GM18526 (cell line): Measurements from ENCODE around the gene HAGHL.

Experiments
- POLR2A ChIP-seq: IDR thresholded peaks from 3 replicates; pipeline ENCODE4 v1.6.1; 2011; ENCODE audit not compliant: insufficient read length; ENCODE audit errors: extremely low read depth

The HAGHL gene

GRCh38 chr16:763369-764183 lies 36.7 kb downstream of the HAGHL start:
- TF ChIP-seq POLR2A = no peak

GRCh38 chr16:764184-764750 lies 37.4 kb downstream of the HAGHL start:
- no peak for TF ChIP-seq POLR2A

DNA sequence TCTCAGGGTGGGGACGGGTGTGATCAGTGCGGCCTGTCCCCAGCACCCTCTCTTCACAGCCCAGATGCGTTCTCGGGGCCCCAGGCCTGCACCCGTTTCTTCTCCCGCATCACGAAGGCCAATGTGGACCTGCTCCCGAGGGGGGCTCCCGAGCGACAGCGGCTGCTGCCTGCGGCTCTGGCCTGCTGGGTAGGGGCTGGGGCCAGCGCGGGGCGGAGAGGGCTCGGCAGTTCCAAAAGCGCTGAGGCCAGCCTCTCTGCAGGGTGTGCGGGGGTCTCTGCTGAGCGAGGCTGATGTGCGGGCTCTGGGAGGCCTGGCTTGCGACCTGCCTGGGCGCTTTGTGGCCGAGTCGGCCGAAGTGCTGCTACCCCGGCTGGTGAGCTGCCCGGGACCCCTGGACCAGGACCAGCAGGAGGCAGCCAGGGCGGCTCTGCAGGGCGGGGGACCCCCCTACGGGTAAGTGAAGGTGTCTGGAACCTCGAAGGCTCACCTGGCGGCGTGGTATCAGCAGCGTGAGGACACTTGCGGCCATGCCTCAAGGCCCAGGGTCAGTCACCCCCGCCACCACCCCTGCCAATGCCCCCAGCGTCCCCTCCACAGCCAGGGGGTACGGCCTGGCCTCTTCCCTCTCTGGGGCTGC lies 38.1 kb downstream of the HAGHL start:
- TF ChIP-seq POLR2A = no peak

DNA sequence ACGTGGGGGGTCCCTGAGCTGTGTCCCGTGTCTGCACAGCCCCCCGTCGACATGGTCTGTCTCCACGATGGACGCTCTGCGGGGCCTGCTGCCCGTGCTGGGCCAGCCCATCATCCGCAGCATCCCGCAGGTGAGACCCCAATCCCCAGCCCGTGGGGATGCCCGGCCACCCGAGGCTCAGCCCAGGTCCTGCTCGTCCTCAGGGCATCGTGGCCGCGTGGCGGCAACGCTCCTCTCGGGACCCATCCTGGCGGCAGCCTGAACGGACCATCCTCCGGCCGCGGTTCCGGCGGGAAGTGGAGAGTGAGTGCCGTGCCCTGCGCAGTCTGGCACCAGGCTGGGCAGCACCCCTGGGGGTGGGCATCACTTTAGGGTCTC lies 38.6 kb downstream of the HAGHL start:
- TF ChIP-seq POLR2A = no peak

DNA sequence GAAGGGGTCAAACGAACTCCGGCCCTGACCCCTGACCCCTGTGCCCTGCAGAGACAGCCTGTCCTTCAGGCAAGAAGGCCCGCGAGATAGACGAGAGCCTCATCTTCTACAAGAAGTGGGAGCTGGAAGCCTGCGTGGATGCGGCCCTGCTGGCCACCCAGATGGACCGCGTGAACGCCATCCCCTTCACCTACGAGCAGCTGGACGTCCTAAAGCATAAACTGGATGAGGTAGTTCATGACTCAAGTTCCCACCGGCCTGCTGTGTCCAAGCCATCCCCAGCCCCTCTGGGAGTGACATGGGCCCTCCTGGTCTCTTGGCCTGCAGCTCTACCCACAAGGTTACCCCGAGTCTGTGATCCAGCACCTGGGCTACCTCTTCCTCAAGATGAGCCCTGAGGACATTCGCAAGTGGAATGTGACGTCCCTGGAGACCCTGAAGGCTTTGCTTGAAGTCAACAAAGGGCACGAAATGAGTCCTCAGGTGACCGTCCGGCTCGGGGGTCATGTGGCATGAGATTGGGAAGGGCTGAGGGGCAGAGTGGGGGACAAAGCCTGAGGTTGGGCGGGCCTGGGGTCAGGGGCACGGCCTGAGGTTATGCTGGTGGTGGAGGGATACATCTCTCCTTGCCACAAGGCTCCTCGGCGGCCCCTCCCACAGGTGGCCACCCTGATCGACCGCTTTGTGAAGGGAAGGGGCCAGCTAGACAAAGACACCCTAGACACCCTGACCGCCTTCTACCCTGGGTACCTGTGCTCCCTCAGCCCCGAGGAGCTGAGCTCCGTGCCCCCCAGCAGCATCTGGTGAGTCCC lies 39.3 kb downstream of the HAGHL start:
- no peak for TF ChIP-seq POLR2A

DNA sequence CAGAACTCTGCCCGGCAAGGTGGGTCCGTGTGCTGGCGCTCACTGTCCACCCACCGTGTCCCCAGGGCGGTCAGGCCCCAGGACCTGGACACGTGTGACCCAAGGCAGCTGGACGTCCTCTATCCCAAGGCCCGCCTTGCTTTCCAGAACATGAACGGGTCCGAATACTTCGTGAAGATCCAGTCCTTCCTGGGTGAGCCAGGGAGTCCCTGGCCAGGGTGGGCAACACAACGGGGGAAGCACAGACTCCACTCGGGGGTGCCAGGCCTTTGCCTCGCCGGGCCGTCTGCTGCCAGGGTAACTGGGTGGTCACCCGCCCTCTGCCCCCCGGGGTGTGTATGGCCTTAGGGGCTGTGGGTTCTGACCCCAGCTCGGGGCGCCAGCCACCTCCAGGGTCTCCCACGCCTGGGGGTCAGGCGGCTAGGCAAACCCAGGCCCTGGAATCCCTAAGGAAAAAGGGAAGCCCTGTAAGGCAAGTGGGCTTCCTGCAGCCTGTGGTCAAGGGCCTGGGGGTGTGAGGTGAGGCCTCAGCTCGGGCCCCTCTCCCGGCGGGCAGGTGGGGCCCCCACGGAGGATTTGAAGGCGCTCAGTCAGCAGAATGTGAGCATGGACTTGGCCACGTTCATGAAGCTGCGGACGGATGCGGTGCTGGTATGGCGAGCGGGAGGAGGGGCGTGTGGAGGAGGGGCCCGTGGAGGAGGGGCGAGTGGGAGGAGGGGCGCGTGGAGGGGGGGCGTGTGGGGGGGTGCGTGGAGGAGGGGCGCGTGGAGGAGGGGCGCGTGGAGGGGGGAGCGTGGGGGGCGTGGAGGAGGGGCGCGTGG lies 40.1 kb downstream of the HAGHL start:
- no peak for TF ChIP-seq POLR2A

GRCh38 chr16:767743-768235 lies 40.9 kb downstream of the HAGHL start:
- TF ChIP-seq POLR2A = no peak

DNA sequence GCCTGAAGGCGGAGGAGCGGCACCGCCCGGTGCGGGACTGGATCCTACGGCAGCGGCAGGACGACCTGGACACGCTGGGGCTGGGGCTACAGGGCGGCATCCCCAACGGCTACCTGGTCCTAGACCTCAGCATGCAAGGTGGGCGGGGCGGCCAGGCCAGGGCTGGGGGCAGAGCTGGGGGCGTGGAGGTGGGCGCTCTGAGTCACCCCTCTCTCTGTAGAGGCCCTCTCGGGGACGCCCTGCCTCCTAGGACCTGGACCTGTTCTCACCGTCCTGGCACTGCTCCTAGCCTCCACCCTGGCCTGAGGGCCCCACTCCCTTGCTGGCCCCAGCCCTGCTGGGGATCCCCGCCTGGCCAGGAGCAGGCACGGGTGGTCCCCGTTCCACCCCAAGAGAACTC lies 41.5 kb downstream of the HAGHL start:
- no peak for TF ChIP-seq POLR2A

- no peak for TF ChIP-seq POLR2A
Measured at GRCh38 chr16:769184-769784, 42.4 kb downstream of the HAGHL start.

DNA sequence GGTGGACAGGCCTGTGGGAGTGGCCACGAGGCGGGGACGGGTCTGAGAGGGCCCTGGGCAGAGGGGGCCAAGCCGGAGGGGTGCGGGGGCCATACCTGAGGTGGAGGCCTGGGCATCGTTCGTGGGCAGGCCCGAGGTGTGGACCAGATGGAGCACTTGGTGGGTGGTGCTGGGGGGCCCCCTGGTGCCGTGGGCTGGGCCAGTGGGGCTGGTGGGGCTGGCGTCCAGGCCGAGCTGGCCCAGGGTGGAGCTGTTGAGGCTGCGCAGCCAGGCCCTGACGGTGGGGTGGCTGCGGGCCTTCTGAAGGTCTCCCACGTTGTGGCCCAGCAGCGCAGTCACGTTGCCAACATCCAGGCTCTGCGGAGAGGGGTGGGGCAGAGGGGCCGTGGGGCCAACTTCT lies 43.0 kb downstream of the HAGHL start:
- no peak for TF ChIP-seq POLR2A

GRCh38 chr16:770411-770810 lies 43.5 kb downstream of the HAGHL start:
- no peak for TF ChIP-seq POLR2A

- TF ChIP-seq POLR2A = no peak
Measured at GRCh38 chr16:772959-773358, 46.1 kb downstream of the HAGHL start.

- no peak for TF ChIP-seq POLR2A
Measured at GRCh38 chr16:774086-775001, 47.4 kb downstream of the HAGHL start.
